HG03196 (cell line): ENCODE measurements around the gene DNM1.
"Not testable (repeated sequence)": the region's sequence is repeated elsewhere in the genome, so short reads cannot be mapped to it uniquely, and the experiment has no call there.

Source experiments
- ATAC-seq: cut with Tn5 transposase; IDR thresholded peaks from one replicate; pipeline ENCODE4 v1.9.1; 2021; ENCODE audit not compliant: unreplicated experiment

Gene DNM1

DNA sequence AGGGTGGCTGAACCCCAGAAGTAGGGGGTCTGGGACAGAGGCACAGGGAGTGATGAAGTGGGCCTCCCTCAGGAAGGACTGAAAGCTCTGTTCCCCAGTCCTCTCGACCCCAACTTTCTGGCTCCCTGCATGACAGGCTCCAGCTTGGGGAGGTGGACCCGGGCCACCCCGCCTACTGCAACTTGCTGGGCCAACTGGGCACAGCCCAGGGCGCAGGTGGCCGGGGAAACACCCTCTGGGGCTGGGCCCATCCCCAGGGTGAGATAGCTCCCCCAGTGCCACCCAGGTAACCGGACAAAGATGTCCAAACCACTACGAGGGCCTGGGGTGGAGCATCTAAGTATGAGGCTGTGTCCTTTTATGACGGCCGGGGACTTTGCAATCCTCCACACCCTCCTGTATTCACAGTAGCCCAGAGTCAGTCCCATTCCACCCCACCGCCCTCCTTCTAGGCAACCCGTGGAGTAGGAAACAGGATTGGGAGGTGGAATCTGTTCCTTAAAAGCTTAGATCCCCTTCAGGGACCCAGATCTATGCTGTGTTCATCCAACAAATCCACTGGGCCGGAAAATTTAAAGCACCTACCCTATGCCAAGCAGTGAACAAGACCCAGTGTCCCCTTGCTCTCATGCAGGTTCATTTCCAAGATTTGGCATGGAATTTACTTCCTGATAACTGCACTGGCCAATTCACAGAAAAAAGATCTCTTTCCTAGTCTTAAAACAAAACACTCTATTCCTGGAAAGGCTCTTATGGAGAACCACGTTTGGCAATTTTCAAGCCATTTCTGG, 19.9 kb downstream of the DNM1 start:
- ATAC-seq = no peak

DNA sequence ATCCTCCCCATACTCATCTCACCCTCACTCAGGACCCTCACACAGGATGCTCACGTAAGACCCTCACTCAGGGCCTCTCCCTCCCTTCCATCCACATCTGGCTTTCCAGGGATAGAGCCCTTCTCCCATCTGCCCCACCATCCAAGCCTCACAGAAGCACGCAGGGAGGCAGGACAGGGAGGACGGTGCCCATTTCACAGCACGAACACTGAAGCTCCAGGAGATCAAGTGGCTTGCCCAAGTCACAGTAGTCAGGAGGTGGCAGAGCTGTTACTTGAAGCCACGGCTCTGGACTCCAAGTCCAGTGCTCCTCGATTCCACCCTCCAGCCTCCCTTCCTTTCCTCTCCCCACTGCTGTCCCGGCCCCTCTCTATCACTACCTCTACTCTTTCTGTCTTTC, 21.7 kb downstream of the DNM1 start:
- ATAC-seq = no peak

DNA sequence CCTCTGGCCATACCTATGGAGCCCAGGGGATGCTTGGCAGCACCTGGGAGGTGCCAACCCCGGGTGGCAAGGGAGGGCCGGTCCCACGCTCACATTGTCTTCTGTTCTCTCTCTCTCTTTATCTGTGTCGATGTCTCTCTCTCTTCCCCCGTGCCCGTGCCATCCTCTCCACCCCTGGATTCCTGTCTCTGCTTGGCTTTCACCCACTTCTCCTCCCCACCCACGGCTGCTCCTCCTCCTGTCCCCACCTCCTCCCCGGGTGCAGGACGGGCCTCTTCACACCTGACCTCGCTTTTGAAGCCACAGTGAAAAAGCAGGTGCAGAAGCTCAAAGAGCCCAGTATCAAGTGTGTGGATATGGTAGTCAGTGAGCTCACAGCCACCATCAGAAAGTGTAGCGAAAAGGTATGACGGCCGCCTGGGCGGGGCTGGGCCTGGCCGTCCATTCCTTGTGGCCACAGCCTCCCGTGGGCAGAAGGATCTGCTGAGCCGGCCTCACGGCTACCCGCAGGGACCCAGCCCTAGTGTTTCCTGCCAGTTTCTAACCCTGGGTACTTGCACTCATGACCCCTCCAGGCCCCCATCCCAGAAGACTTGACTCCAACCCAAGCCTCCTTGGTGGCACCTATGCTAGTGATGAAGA, 22.7 kb downstream of the DNM1 start:
- no peak for ATAC-seq

DNA sequence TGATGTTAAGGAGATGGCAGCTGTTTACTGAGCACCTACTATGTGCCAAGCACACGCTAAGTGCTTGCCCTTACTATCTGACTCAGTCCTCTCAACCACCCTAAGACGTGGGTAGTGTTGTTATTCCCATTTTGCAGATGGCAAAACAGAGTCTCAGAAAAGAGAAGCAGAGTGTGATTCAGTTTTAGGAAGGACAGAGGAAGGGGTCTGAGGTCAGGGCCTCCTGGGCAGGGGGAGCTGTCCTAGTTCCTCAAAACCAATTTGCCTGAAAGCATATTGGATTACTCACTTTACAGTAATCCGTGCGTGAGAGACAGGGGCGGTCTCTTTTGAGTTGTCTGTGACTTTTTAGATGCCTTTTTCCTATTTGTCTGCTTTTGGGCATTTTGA, 23.2 kb downstream of the DNM1 start:
- ATAC-seq = no peak

DNA sequence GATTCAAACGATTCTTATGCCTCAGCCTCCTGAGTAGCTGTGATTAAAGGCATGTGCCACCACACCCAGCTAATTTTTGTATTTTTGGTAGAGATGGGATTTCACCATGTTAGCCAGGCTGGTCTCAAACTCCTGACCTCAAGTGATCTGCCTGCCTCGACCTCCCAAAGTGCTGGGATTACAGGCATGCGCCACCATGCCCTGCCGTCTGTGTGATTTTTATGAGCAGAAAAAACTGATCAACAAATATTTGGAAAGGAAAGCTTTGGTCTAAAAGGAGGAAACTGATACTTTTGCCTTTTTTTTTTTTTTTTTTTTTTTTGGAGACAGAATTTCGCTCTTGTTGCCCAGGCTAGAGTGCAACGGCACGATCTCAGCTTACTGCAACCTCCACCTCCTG, 27.7 kb downstream of the DNM1 start:
- ATAC-seq = not testable (repeated sequence)

DNA sequence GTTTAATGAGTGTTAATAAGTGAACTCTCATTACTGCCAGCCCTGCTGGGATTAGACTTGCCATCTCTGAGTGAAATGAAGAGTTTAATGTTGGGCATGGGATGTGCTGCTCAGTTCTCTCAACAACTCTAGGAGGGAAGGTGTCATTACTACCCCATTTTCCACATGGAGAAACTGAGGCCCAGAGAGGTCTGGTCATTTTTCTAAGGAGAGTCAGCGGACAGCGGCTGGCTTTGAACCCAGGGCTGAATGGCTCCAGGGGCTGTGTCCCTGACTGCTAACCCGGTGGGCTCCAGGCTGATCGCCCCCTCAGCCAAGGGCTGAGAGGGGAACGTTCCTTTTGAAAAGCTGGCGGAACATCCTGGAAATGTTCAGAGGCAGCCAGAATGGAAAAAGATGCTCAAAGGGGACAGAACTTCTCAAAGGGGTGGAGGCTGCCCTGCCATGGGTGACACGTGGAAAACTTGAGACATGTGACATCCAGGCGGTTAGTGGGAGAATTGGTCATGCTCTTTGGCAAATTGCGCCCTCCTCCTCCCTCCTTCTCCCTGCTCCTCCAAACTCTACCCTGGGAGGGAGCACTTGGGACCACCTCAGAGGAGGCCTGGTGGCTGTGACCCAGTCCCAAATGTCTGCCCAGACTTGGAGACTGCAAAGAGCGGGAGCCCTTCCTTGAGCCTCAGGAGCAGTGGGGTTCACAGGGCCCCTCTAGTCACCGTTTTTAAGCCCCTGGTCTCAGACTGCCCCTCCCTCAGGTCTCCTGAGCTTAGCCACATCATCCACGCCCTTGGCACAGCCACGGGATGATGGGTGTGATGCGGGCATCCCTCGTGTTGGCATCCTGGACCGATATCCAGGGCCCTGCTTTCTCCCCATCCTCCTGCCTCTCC, 28.7 kb downstream of the DNM1 start:
- no peak for ATAC-seq

DNA sequence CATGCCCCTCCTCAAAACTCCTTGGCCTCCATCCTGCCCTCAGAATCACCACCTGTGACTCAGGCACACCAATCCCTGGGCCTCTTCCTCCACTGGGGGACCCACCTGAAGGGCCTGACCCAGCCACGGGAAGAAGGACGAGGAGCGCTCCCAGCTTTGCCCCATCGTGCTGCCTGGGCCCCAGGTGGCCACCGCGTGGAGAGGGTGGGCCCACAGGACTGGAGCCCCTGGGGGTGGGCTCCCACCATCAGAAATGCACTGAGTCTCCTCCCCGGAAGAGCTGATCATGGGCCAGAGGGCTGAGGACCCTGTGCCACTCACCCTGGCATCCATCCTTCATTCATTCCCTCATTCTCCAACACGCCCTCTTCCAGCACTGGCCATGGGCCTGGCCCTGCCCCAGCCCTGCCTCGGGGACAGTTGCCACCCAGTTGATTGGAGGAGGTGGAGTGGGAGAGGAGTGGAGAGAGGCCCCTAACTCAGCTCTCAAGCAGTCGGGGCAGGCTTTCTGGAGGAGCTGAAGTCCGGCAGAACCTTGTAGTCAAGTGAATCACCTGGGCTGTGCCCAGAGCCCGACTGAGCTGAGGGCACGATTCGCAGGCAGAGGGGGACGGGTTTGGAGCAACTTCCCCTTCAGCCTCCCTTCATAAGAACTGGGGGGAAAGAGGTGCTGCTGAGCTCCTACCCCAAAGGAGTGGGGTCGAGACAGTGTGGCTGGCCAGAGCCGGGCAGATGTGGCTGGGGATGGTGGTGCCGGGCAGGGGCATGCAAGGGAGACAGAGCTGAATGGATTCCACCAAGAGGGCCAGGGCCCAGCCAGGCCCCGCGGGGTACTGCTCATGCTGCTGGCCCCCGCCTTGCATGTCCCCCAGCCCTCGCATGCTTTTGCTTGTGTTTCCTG, 29.6 kb downstream of the DNM1 start:
- no peak for ATAC-seq

DNA sequence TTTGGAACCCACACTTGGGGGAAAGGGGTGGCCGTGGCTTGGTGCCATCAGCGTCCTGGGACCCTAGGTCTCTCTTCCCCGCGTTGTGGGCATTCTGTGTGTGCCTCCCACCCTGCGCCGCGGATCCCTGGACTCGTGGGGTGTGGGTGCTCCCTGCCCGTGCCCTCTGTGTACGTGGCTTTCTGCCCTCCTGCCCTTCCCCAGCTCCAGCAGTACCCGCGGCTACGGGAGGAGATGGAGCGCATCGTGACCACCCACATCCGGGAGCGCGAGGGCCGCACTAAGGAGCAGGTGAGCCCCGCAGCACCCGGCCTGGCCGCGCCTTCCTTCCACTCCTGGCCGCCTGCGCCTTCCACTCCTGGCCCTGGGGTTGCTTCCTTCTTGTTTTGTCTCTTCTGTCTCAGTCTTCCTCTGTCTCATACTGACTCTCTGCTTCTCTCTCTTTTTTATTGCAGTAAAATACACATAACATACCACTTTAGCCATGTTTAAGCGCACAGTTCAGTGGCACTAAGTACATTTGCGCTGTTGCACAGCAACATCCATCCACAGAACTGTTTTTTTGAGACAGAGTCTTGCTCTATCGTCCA, 30.7 kb downstream of the DNM1 start:
- ATAC-seq = no peak

DNA sequence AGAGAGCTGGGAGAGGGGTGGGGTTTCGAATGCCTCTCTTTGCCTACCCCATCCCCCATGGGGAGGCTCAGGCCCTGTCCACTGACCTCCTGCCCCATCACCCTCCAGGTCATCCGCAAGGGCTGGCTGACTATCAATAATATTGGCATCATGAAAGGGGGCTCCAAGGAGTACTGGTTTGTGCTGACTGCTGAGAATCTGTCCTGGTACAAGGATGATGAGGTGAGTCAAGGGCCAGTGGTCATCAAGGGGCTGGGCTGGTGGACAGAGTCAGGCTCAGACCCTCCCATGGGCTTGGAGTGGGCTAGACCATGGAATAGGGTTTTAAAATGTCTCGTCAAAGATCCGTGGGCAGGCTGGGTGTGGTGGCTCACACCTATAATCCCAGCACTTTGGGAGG, 38.9 kb downstream of the DNM1 start:
- ATAC-seq = no peak

DNA sequence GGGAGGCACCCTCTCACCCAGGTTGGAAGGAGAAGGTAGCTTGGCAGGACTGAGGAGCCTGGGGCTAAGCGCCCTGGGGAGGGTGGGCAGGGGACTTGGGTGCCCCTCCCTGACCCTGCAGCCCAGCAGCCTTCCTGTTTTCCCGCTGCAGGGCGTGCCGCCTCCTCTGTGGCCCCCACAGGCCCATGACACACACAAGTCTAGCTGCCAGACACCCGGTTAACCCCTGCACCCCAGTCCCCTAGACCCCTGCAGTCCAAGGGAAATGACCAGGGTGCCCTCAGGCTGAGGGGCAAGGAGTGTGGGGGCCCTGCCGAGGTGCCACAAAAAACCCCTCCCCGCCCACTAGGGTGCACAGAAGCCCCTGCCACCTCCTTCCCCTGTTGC, 39.6 kb downstream of the DNM1 start:
- no peak for ATAC-seq

DNA sequence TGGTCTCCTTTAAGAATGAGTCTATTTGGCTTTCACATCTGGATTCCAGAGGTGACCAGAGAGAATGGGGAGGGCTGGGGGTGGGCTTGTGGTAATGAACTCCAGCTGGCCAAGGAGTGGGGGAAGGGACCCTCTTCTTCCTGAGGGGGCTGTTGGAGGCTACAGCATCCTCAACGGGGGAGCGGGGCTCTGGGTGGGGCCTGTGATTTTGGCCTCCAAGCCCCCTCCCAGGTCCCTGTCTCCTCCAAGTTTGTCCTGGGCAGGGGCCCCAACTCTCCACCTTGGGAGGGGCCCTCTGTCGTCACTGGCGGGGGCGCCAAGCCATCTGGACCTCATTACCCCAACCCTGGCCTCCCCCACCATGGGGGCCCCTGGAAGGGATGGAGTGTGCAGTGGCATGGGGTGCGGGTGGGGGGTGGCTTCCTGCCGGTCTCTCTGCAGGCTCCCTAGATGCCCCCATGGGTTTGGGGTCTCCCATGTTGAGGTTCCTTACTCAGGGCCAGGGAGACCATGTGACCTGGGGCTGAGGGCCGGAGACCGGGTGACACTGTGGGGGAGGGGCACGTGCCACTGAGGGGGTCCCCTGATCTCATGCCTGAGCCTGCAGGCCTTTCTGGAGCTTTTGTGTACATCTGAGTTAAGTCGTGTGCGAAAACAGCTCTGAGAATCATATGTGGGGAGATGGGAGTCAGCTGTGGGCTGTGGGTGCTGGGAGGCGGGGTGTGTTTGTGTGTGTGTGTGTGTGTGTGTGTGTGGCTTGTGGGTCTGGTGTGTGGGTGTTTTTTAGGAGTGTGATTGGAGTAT, 40.2 kb downstream of the DNM1 start:
- ATAC-seq = no peak

DNA sequence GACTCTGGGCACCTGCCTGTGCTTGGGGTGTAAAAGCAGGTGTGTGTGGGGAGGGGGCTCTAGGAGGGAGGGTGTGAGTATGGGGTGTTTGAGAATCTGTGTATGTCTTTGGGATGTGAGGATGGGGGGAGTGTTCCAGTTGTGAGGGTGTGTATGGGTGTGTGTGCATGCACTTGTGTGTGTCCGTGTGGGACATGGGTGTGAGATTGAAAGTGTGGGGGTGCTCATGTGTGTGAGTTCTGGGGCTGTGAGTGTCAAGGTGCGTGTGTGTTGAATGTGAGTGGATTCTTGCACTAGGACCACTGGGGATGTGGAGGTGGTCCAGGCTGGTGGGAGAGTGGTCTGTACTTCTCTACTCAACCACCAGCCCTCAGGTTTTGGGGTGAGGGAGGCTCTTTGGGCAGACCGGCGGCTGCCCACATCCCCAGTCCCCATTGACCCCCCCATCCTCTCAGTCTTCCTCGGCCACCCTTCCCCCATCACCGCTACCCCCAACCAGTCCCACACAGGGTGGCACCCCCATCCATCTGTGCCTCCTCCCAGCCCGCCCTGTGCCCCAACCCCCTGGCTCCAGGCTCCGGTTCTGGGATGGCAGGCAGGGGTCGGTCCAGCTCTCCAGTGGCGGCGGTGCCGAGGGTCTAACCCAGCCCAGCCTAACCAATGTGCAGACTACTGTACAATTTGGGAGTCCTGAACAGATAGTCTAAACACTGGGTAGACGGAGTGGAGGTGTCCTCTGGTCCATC, 41.1 kb downstream of the DNM1 start:
- no peak for ATAC-seq

DNA sequence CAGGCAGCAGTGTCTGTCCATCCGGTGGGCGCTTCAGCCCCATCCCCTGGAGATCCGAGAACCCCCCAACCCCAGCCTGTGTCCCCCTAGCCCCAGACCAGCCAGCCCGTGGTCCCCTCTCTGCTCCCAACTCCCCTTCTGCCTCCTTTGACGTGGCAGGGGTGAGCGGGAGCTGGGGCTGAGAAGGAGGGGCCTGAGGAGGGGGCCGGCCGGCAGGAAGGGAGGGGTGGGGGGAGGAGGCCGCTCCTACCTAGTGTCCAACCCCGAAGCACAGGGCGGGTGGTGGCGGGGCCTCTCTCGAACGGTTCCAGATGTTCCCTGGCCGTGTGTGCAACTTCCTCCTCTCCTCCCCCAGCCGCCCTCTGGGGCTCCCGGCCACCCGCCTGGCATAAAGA, 41.7 kb downstream of the DNM1 start:
- no peak for ATAC-seq

DNA sequence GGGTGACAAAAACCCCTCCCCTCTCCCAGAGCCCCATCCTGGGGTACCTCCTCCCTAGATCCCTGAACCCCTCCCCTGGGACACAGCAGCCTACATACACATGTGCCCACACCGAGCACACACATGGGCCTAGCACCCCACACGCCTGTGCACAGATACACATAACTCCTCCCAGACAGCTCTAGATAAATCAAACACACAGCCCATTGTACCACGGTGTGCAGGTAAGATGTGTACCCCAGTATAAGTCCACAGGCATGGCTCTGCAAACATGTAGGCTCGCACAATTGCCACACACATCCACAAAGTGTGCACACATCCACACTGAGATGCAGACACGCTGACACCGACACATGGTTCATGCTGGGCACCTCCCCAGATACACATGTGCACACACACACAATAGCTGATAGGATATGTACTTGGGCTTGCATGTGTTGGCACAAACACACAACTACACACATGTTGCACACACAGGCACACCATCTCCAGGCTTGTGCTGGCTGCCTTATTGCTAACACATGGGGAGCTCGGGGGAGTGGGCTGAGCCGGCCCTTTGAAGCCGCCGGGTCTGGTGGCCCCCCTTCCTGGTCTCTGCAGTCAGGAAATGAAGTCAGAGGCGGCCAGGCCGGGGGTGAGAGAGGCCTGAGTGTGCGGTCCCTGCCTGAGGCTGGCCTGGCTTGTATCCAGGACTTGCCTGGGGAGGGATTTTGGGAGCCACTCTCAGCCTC, 42.4 kb downstream of the DNM1 start:
- no peak for ATAC-seq

DNA sequence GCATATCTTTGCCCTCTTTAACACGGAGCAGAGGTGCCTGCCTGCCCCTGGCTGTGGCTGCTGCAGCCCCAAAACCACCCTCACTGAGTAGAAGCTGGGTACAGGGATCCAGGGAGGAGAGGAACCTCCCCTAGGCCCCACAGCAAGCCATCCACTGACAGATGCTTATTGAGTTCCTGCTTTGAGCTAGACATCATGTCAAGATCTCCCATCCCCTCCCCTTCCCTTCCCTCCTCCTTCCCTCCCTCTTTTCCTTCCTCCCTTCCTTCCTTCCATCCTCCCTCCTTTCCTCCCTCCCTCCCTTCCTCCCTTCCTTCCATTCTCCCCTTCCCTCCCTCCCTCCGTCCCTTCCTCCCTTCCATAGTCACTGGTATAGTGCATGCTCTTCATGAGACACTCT, 43.3 kb downstream of the DNM1 start:
- ATAC-seq = no peak

DNA sequence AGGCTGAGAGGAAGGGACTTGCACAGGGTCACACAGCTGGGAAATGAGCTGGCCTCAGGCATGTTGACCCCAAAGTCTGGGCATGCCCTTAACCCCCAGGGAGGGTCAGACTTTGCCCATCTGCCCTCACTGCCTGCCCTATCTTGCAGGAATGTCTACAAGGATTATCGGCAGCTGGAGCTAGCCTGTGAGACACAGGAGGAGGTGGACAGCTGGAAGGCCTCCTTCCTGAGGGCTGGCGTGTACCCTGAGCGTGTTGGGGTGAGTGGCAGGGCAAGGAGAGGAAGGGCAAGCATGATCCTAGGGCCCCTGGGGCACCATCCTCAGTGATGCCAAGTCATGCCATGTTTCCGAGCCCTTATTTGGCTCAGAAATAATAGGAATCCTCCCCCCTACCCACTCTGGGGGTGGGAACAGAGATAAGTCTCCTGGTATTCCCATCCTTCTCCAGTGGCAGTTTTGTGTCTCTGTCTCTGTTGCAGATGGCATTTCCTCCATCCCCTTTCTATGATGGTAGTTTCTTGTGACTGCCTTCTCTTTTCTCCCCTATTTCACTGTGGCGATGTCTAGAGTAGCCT, 44.1 kb downstream of the DNM1 start:
- no peak for ATAC-seq

DNA sequence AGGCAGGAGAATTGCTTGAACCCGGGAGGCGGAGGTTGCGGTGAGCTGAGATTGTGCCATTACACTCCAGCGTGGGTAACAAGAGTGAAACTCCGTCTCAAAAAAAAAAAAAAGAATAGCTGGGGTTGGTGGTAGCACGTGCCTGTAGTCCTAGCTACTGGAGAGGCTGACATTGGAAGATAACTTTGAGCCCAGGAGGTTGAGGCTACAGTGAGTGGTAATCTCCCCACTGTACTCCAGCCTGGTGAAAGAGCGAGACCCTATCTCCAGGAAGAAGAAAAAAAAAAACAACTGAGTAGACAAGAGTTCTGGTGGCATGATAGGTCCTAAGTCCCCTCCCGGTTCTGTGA, 46.4 kb downstream of the DNM1 start:
- no peak for ATAC-seq
